Measurements from ENCODE around the gene DENND6A.
"Not testable (repeated sequence)": the region's sequence is repeated elsewhere in the genome, so short reads cannot be mapped to it uniquely, and the experiment has no call there.

The DENND6A gene

DNA sequence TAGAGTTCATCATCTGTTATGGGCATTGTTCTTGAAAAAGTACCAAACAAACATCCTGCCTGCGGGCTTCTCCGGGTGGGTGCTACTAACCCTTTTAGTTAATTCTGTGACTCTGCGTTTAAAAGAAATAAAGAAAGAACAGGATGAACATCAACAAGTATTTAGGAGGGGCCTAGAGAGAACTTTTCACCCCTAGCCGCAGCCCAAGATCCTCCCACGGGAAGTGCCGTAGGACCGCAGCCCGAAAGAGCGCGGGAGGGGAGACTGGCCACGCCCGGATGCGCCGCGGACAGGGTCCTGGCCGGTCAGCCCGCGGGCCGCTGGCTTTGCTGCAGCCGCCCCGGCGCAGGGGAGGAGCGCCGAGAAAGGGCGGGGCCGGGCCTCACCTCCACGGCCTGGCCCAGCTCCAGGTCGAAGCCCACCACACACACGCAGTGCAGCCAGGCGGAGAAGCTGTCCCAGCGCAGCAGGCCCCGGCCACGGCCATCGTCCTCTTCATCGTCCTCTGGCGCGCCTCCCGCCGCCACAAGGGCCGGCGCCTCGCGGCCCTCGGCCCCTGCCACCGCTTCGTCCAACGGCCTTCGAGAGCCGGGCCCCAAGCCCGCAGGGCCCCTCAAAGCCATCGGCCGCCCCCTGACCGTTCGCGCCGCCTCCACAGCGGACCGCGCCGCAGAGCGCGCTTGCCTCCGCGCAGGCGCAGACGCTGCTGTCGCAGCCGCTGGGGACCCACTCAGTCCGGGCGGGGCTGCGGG lies at the start of gene DENND6A:
Gene DENND6A (minus strand): TSS at position 682 of the 752 bp plus-strand sequence. CDS start 59 bp downstream, at position 623.
- DNase-seq = peak; percentile 47

DNA sequence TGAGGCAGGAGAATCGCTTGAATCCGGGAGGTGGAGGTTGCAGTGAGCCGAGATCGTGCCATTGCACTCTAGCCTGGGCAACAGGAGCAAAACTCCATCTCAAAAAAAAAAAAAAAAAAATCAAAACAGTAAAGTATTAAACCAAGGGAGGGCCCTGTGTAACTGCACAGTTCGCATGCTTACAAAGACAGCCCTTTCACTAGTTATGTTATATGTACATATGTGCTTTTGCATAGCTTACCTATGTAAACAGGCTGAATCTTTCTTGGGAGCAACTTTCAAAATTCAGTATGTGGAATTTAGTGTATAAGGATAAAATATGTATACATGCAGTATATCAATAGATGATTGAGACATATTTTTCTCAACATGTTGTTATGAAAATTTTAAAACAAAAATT lies 47.1 kb upstream of the DENND6A start:
- no peak for DNase-seq

DNA sequence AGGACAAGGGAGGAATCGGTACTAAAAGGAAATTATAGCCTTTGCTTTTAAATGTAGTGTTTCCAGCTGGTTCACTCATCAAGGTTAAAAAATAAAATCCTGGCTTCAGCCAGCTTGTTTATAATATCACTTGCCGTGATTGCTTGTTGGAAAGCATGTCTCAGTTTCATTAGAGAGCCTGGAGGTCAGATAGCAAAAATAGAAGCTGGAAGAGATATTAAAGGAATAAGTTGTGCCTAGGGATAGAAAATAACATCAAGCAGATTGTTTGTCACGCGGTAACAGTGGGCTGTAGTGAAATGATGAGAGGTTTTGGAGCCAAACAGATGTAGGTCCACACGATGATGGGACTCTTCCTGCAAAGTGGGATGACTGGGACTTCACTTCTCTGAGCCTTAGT lies 45.5 kb upstream of the DENND6A start:
- no peak for DNase-seq

DNA sequence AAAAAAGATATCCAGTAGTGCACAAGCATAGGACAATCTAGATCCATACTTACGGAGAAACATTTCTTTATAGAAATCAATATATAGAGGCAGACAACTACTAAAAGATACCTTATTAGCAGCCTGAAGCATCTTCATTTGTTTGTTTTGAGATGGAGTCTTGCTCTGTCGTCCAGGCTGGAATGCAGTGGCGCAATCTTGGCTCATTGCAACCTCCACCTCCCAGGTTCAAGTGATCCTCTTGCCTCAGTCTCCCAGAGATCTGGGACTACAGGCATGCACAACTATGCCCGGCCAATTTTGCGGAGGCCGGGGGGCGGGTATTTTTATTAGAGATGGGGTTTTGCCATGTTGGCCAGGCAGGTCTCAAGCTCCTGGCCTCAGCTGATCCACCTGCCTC lies 45.0 kb upstream of the DENND6A start:
- no peak for DNase-seq

- DNase-seq = no peak
Measured at GRCh38 chr3:57735405-57735804, 42.5 kb upstream of the DENND6A start.

GRCh38 chr3:57733790-57734189 lies 40.9 kb upstream of the DENND6A start:
- no peak for DNase-seq

GRCh38 chr3:57731311-57731710 lies 38.4 kb upstream of the DENND6A start:
- DNase-seq = no peak

GRCh38 chr3:57730682-57731081 lies 37.8 kb upstream of the DENND6A start:
- DNase-seq = no peak

- DNase-seq = no peak
Measured at GRCh38 chr3:57729334-57730045, 36.6 kb upstream of the DENND6A start.

- no peak for DNase-seq
Measured at GRCh38 chr3:57727106-57727505, 34.2 kb upstream of the DENND6A start.

DNA sequence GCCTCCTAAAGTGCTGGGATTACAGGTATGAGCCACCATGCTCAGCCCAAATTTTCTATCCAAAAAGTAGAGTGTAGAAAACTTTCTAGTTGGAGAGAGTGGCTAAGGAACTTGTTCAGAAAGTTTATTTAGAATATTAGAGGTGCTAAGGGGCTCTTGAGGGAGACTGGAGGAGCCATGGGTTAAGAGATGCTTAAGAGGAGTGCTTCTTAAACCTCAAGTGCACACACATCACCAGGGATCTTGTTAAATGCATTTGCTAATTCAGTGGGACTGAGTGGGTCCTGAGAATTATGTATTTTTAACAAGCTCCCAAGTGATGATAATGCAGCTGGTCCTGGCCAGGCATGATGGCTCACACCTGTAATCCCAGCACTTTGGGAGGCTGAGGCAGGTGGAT lies 33.5 kb upstream of the DENND6A start:
- no peak for DNase-seq

GRCh38 chr3:57718118-57718517 lies 25.2 kb upstream of the DENND6A start:
- DNase-seq = no peak

- DNase-seq = no peak
Measured at GRCh38 chr3:57717205-57717868, 24.5 kb upstream of the DENND6A start.

DNA sequence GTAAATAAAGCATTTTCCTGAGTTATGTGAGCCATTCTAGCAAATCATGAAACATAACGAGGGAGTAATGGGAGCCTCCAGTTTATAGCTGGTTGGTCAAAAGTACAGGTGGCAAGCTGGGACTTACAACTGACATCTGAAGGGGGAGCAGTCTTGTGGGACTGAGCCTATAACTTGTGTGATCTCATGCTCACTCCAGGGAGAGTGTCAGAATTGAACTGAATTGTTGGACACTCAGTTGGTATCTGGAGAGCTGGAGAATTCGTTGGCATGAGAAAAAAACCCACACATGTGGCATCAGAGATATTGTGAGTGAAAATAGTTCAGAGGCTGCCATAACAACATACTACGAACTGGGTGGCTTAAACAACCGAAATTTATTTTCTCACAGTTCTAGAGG lies 22.8 kb upstream of the DENND6A start:
- DNase-seq = no peak

- DNase-seq = no peak
Measured at GRCh38 chr3:57709559-57709958, 16.7 kb upstream of the DENND6A start.

DNA sequence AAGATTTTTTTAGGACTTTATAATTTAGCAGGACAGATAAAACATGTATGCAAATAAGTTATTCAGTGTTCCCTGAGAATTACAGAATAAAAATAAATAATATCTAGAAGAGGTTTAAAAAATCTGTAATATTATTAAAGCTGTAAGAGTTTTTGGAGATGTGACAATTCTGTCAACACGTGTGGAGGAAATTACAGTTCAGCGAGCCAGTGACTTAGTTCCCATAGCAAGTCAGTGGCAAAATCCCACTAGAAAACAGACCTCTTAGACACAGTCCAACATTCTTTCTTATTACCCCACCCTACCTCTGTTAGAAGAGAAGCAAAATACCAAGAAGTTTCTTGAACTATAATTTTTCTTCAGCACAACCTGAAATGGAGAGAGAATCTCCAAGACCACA lies 16.2 kb upstream of the DENND6A start:
- no peak for DNase-seq

DNA sequence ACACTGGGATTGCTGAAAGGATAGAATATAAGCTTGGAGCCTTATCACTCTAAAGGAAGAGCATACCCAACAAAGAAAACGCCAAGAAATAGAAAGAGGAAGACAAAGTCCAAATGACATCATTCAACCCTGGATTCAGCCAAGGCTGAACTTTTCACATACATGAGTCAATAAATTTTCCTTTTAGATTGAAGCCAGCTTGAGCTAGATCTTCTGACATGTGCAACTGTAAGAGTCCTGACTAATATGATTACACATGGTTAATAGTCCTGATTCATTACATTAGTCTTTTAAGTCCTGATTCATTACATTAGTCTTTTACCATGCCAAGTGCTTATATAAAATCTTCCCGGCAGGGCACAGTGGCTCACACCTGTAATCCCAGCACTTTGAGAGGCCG lies 13.6 kb upstream of the DENND6A start:
- no peak for DNase-seq

DNA sequence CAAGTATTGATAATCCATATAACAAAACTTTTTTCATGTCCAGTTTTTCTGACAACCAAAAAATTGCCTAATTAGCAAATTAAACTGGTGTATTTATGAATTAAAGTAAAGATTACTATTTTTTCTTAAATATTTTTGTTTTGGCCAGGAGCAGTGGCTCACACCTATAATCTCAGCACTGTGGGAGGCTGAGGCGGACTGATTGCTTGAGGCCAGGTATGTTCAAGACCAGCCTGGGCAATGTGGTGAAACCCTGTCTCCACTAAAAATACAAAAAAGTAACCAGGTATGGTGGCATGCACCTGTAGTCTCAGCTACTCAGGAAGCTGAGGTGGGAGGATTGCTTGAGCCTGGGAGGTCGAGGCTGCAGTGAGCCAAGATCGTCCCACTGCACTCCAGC lies 12.5 kb upstream of the DENND6A start:
- not testable (repeated sequence) for DNase-seq

DNA sequence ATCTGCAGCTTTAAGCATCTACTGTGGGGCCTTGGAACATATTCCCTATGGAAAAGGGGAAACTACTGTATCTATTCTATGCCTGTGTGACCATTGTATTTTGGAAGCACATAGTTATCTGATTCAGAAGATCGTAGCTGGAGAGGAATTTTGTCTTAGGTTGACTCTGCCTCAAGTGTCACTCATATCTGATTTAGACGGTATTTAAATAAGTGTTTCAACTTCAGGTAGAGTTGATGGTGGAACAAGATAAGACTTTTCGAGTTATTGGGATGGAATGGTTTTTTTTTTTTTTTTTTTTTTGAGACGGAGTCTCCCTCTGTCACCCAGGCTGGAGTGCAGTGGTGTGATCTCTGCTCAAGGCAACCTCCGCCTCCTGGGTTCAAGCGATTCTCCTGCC lies 8.9 kb upstream of the DENND6A start:
- DNase-seq = no peak

- DNase-seq = no peak
Measured at GRCh38 chr3:57700737-57701136, 7.9 kb upstream of the DENND6A start.

GRCh38 chr3:57699591-57699990 lies 6.7 kb upstream of the DENND6A start:
- no peak for DNase-seq

GRCh38 chr3:57696801-57697321 lies 4.0 kb upstream of the DENND6A start:
- no peak for DNase-seq

- DNase-seq = no peak
Measured at GRCh38 chr3:57694146-57694545, 1.3 kb upstream of the DENND6A start.

- DNase-seq = not testable (repeated sequence)
Measured at GRCh38 chr3:57692133-57692395, 813 bp downstream of the DENND6A start.

Measured in SHP77 treated with DMSO at 0.1 percent for 48 hours (cell line).